H1 (cell line): ENCODE data around the gene CITED4. TPM values are rescaled to one million over a fixed set of nuclear protein-coding genes. Genes with fewer than 3 reads are reported as not detected.

Source experiments
- ATF2 ChIP-seq: IDR thresholded peaks from 2 replicates; pipeline ENCODE4 v1.6.1; 2012; ENCODE audit warnings: low read length, inconsistent platforms
- CTCF ChIP-seq, 3 experiments: IDR thresholded peaks; 1 replicate in 2 of 3; 2 replicates in 1 of 3; pipeline versions ENCODE4 v1.5.1 to v1.6.1; 2011; ENCODE audit warnings: low read length in 3 of 3, mild to moderate bottlenecking in 3 of 3, inconsistent platforms in 2 of 3, low read depth in 1 of 3, moderate library complexity in 1 of 3; ENCODE audit not compliant: insufficient read depth in 1 of 3; ENCODE audit errors: control extremely low read depth in 1 of 3
- EZH2 ChIP-seq: fragments of 200-600 bp; sonication (generic); IDR thresholded peaks from 2 replicates; pipeline ENCODE4 v1.7.1; 2012; ENCODE audit warnings: low read depth, mild to moderate bottlenecking, moderate library complexity, low read length, inconsistent platforms; ENCODE audit not compliant: severe bottlenecking
- polyA plus RNA-seq, 7 experiments: library from polyadenylated mRNA; depleted of rRNA in 3 of 7; stranded (reverse) in 5 of 7; unstranded in 2 of 7; fragments of >200 nt in 5 of 7; fragments of 200-250 nt in 2 of 7; gene quantifications; 1 replicate in 5 of 7; 2 replicates in 1 of 7; 4 replicates in 1 of 7; pipeline versions ENCODE4 v1.2.1 to v1.2.3, GENCODE V29; 2011 to 2013; ENCODE audit warnings: missing spikeins in 2 of 7, mixed read lengths in 2 of 7
- total RNA-seq: library from RNA; stranded (reverse); fragmentation: NEBNext Ultra II Directional; extraction: Animal tissue kit (Norgen Biotek cat#: 25700); gene quantifications from 2 replicates; pipeline ENCODE4 v1.2.1, GENCODE V29; 2021

CITED4 gene
- total and polyA plus RNA-seq, 2 of the 8 experiments (the other 6 are each of a cell fraction or from before 2014, with no cell fraction given): 5.4 to 16.3 TPM

- TF ChIP-seq EZH2 (no peak), CTCF (IDR thresholded peaks at IDR 0.05; ENCODE audit: control extremely low read depth in 1 of 3, insufficient read depth in 1 of 3, low read depth in 1 of 3, low read length in 3 of 3) (no peak), ATF2 (no peak)
- TF ChIP-seq, all 59 proteins: peak for 0
Observed at GRCh38 chr1:40868051-40868723, 6.0 kb upstream of the CITED4 start (continued).
